ENCODE results near the gene NRXN3.
A peak's percentile ranks its signal among the peaks of the same experiment; 100 is the strongest.

NRXN3 gene

DNA sequence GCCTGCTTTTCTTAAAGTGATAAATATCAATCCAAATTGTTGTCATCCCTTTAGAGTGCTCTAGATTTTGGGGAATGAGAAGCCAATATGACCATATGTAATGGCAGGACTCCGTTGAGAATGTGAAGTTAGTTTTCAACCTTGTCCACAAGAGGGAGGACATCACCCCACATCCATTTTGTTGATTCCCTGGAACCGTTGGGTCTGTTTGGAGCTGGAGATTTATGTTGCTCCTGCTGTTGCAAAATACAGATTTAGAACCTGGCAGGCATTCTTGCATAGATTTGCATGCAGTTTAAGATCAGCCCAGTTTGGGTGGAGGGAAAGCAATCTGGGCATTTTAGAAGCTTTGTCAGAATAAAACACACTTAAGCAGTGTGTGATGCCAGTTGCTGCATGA lies 620.1 kb downstream of the NRXN3 start:
- peak in 16 of 58 donors; percentile 1 to 65 (median 16) for DNase-seq

- no peak for DNase-seq
Measured at GRCh38 chr14:78798757-78799156, 628.6 kb downstream of the NRXN3 start.

DNA sequence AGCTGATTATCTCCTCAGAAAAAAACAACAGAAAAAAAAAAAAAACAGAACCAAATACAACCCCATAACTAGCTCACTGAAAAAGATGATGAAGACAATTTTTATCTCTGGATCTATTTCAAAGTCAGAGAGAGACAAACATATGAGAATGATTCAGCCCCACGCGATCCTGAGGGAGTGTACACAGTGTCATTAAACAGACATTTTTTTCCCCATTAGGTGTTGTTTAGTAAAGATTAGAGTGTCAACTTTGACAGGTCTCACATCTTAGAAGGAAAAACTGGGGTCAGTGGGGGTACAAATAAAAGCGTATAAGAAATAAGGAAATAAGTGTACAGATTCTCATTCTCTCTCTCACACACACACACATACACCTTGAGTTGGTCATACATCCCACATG lies 635.4 kb downstream of the NRXN3 start:
- DNase-seq = no peak

- no peak for DNase-seq
Measured at GRCh38 chr14:78823035-78823434, 652.9 kb downstream of the NRXN3 start.

- no peak for DNase-seq
Measured at GRCh38 chr14:78823516-78823915, 653.3 kb downstream of the NRXN3 start.

- DNase-seq = no peak
Measured at GRCh38 chr14:78829274-78829673, 659.1 kb downstream of the NRXN3 start.

DNA sequence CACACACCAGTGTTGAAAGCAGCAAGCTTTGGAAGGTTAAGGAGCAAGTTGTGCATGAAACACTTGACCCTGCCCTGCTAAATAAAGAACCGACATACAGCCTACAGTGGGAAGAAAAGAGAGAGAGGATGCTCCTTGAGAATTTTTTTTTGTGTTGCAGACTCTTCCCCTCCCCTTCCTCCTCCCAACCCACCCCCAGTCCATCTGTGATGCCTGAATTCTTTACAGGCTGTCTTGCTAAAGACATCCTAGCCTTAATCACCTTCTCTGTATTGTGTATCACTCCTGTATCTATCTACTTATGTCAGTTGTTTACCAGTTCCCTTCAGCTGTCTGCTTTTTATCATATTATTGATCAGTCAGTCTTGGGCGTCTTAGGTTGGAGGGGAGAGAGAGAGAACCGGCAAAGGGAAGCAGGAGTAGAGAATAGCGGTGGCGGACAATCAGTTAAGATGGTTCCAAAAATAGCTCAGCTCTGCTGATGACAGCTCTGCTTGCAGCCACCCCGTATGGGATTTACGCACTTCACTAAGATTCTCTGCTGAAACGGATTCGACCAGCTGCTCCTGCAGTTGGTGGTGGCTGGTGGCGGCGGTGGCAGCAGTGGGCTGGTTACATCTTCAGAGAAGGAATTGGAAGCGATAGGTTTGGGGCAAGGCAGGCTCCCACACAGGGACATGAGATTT lies 664.7 kb downstream of the NRXN3 start:
- DNase-seq = peak in 49 of 58 donors; percentile 2 to 85 (median 46)

DNA sequence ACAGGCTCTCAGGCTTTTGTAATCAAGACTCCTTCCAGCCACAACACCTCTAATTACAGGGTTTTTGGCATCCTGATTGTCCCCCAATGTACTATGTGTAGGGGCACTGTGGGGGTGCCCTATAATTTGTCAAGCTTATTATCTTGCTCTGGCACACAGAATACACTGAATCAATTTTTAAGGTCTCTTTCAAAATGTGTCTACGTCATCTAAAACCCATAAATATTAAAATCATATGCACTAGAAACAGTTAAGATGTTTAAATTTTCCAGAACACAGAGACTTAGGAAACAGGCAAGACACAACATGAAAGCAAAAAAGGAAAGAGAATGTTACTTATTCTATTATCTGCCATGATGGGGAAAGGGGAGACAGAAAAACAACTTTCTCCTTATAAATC lies 665.7 kb downstream of the NRXN3 start:
- DNase-seq = no peak

GRCh38 chr14:78836777-78837176 lies 666.6 kb downstream of the NRXN3 start:
- DNase-seq = peak in 30 of 58 donors; percentile 5 to 59 (median 25)

DNA sequence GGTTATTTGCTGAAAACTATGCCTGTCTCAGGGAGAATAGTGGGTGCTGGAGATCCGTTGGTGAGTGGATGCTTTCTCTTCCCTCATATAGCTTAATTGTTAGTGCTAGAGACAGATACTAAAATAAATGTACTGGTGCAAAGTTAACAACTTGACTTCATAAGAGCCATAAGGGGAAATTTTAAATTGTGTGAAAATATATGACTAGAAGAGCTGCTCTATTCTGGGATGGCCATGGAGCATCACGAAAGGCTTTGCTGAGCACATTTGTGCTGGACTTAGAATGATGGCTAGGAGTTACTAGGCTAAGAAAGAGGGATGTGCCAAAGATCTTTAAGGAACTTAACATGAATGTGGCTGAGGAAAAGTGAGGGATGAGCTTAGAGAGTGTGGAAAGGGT lies 668.8 kb downstream of the NRXN3 start:
- DNase-seq = peak in 1 of 58 donors; percentile 53

DNA sequence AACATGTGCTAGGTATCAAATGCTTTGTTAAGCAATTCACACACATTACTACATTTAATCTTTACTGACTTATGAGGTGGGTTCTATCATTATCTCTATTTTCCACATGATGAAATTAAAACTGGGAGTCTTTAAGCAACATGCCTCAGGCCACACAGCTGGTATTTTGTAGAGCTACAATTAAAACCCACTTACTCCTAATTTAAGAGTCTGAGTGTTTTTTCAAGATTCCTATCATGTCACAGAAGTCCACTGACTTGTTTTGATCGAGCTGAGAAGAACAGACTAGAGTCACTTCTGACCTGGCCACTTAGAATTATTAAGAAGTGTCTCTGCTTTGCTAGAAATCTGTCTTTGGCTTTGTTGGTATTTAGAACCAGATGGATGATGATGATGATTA lies 670.7 kb downstream of the NRXN3 start:
- no peak for DNase-seq

GRCh38 chr14:78847801-78848200 lies 677.6 kb downstream of the NRXN3 start:
- DNase-seq = no peak

- peak in 19 of 58 donors; percentile 2 to 44 (median 17) for DNase-seq
Measured at GRCh38 chr14:78848234-78848820, 678.2 kb downstream of the NRXN3 start.

DNA sequence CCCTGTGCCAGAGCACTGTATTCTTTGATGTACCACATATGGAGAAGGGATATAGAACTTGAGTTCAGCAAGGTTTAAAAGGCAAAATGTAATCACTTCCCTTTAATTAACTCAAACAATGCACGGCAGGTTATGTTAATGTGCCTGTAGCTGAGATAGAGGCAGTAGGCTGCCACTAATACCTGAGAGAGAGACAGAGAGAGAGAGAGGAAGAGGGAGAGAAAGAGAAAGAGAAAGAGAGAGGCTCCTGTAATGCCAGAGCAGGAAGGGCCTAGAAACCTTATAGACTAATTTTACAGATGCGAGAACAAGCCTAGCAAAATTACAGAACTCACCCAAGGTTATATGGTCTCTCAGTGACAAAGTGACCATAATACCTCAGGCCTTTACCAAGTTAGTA lies 679.8 kb downstream of the NRXN3 start:
- DNase-seq = no peak

DNA sequence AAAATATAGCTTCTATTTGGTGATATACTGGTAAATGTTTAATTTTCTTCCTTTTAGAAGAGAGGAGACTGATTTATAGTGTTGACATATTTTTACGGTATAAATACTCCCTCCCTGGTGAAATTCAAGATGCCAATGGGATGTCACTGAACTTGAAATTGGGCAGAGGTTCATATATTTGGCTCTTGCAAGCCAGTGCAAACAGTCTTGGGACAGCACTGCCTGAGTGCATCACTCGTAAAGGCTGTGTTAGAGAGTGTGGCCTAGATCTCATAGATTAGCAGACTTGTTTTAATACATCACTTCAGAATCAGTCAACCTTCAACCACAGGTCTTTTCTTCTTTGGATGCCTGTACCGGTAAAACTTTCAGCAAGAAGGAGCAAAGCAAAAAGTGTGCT lies 681.0 kb downstream of the NRXN3 start:
- no peak for DNase-seq

GRCh38 chr14:78852040-78852439 lies 681.9 kb downstream of the NRXN3 start:
- DNase-seq = no peak

GRCh38 chr14:78857974-78858373 lies 687.8 kb downstream of the NRXN3 start:
- no peak for DNase-seq

- no peak for DNase-seq
Measured at GRCh38 chr14:78863143-78863542, 693.0 kb downstream of the NRXN3 start.

- peak in 2 of 58 donors; percentile 43 to 44 for DNase-seq
Measured at GRCh38 chr14:78872837-78873236, 702.7 kb downstream of the NRXN3 start.

GRCh38 chr14:78873581-78873980 lies 703.4 kb downstream of the NRXN3 start:
- no peak for DNase-seq

- peak in 8 of 58 donors; percentile 10 to 57 (median 26) for DNase-seq
Measured at GRCh38 chr14:78875049-78875448, 704.9 kb downstream of the NRXN3 start.

- no peak for DNase-seq
Measured at GRCh38 chr14:78885884-78886283, 715.7 kb downstream of the NRXN3 start.

DNA sequence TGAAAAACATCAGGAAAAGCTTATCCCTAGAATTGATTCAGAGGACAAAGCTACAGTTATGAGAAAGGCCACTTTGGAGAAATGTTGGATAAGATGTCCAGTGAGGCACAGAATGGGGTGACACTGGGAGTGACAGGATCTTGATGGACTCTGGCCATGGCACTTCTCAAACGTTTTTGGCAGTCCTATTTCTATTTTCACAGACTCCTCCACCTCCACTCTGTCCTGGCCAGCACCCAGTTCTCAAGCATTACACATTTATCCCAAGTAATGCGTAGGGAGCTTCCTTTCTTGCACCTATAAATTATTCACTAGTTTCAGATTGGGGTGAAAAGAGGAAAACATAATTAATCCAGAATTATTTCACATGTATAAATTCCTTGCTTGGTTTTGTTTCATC lies 727.3 kb downstream of the NRXN3 start:
- DNase-seq = peak in 3 of 58 donors; percentile 1 to 17 (median 17)

All from anterior cingulate cortex (tissue), 58 donors.